8988T (cell line): ENCODE results near the gene MBOAT7.

ENCODE experiments used
- DNase-seq: peaks from one replicate; pipeline ENCODE4 v3.0.0; 2011

The MBOAT7 gene

DNA sequence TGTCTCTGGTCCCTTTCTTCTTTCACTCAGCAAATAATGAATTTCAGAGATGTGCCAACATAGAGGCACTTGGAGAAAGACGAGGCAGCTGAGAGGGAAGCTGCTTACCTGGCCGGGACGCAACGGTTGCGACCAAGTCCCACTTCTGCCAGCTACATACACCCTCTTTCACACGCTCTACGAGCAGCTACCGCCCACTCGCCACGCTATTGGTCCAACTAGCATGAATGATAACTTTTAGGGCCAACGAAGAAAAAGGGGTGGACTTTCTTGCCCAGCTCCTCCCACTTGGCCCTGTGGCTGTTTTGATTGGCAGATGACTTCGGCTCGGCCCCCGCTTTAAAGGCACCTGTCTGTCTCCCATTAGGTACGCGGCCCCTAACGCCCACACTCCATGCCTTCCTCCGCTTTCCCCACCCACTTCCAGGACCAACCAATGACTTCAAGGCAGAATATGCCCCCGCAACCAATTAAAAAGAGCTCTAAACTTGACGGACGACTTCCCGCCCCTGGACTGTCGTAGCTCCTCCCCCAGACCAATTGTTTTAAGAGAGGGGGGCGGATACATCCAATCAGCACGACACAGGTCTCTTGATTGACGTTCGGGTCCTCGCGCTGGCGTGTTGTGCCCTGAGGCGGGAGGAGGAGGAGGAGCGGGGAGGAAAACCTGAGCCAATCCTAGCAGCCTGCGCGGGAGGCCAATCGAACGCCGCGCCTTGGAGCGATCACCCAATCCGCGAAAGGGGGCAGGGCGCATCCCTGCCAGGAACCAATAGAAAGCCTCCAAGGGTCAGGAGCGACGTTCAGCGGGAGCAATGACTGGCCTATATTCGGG is 52.3 kb downstream of the MBOAT7 start:
- peak; percentile 89 for DNase-seq

DNA sequence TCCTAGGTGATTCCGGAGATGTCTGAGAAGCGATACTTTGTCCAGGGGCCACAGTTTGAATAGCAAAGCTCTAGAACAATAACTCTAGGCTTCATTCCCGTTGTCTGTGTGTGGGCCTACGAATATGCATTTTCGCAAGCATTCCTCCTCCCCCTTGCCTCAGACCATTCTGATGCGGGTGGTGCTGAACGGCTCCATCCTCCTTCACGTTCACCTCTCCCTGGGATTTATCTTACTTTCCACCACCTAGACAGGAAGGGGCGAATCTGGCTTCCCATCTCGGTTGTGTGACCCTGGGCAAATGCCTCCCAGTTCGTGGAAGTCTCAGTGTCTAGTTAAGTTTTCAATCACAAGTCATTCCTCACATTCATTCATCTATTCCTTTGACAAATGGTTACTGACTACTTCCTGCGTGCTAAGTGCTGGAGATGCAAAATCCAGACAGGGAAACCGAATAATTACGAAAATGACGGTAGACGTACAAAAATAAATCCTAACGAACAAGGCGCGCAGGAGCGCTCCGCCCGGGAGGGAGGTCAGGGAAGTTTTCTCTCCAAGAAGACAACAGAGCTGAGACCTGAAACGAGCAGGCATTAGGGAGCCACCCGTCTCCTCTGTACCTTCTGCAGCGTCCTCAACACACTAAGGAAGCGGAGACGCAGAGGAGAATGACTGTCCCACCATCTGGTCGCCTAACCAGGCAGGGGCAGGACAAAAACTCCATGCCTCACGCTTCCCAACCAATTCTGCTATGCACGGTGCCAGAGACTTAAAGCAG is 53.1 kb downstream of the MBOAT7 start:
- DNase-seq = no peak

DNA sequence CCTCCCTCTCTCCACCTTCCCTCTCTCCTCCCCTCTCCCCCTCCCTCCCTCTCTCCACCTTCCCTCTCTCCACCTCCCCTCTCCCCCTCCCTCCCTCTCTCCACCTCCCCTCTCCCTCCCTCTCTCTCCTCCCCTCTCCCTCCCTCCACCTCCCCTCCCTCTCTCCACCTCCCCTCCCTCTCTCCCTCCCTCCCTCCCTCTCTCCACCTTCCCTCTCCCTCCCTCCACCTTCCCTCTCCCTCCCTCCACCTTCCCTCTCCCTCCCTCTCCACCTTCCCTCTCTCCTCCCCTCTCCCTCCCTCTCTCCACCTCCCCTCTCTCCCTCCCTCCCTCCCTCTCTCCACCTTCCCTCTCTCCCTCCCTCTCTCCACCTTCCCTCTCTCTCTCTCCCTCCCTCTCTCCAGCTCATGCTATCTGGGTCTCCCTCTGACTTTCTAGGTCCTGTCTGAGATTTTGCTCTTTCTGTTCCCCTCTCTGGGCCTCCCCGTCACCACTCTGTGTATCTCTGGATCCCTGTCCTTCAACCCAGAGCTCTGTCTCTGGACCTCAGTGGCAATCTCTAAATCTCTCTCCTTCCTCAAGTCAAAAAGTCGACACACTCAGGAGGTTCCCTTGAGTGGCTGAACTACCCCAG is 55.3 kb downstream of the MBOAT7 start:
- no peak for DNase-seq

DNA sequence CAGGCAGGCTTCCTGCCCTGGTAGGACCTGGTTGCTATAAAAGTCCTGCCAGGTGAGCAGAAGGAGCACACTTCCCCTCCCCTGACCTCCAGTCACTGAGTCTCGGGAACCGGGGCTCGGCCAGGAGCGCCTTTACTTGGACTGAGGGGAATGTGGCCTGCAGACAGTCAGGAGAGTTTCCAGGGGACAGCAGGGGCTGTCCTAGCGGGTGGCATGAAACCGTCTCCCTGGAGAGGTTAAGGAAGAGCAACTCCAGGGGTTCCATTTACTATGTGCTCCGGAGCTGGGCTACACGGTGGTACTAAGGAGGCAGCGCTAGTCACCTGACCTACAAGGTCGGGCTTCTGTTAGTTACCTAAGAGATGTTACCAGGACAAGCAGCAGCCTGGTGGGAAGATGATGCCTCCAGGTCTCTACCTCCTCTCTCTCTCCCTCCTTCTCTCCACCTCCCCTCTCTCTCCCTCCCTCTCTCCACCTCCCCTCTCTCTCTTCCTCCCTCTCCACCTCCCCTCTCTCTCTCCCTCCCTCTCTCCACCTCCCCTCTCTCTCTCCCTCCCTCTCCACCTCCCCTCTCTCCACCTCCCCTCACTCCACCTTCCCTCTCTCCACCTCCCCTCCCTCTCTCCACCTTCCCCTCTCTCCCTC is 55.9 kb downstream of the MBOAT7 start:
- no peak for DNase-seq

DNA sequence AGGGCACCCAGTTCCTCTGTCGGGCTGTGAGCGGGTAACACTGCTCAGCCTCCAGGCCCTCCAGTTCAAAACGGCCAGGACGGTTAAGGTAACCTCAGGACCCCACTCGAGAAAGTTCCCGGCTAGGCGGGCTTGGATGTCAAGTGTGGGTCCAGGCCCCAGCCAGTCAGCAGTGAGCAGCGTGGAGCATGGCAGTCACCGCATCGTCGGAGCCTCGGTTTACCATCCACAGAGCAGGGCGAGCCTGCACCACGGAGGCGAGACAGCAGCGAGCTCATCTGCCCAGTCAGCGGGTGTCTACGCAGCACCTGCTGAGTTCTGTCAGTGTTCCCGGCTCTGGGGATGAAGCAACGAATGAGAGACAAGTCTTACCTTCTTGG is 59.8 kb downstream of the MBOAT7 start:
- DNase-seq = no peak

DNA sequence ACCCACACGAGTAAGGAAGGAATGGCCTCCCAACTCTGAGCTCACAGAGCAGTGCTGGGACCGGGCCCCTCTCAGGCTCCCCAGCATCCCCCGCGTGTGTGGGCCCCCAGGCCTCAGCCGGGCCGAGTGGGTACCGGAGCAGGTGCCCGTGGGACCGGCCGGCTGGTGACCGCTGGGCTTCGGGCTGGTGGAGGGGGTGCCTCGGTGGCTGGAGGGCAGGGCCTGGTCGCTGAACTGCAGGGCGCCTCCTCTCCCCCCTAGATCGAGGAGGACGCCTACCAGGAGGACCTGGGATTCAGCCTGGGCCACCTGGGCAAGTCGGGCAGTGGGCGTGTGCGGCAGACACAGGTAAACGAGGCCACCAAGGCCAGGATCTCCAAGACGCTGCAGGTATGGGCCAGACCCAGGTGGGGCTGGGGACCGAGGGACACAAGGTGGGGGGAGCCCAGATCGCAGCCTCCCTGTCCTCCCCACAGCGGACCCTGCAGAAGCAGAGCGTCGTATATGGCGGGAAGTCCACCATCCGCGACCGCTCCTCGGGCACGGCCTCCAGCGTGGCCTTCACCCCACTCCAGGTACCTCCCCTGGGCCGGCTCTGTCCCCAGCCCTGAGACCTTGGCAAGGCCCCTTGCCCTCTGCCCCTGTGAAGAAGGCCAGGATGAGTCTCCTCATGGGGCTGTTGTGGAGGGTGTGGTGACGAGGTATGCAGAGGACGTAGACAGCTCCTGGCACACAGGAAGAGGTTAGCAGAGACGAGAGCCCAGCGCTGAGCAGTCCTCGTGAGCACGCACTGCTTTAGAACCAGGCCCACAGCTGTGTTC is 60.4 kb downstream of the MBOAT7 start:
- DNase-seq = no peak

DNA sequence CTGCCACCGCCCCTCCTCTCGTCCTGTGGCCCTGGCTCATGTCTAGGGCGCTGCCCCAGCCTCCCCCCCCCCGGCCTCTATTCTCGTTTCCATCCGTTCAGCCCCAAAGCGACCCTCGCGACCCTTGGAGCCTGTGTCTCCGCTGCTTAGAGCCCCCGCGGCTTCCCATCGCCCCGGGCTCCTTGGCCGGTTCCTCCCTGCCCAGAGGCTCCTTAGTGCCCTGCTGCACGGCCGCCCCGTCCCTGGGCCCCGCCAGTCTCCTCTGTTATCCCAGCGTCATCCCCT is 61.0 kb downstream of the MBOAT7 start:
- DNase-seq = no peak

DNA sequence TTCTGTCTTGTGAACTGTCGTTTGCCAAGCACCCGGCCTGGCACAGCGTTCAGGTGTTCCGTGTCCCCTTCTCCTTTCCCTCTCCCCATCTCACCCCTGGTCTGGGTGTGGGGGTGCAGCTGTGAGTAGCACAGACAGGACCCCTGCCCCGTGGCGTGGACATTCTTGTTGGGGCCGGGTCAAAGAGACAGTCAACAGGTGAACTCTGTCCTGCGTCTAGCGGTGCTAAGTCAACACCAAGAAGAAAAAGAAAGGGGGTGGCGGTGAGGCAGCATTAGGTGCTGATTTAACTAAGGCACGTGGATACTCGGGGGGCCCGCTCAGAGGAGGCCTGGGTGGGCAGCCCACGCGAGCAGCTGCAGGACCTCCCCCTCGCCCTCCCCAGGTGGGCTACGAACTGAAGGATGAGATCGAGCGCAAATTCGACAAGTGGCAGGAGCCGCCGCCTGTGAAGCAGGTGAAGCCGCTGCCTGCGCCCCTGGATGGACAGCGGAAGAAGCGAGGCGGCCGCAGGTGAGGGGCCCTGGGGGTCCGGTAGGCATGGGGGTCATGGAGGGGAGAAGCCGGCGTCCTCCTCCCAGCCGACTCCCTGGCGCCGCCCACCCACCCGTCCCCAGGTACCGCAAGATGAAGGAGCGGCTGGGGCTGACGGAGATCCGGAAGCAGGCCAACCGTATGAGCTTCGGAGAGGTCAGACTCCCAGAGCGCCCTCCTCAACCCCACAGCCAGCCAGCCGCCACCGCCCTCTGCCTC is 61.5 kb downstream of the MBOAT7 start:
- DNase-seq = no peak

DNA sequence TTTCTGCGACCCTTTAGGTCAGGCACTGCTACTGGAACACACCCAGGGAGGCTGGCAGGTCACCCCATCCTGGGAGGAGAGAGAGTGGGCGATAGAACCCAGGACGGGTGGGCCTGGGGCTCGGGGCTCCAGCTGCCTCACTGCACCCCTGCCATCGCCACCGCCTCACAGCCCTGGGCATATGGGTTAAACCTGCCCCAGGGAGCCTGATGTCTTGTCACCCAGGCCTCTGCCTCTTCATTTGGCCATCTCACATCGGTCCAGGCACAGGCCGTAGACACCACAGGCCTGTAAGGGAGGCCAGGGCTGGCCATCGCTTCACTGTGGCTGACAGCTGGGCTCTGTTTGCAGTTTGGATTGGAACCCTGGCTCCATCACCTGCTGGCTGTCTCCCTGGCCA is 63.7 kb downstream of the MBOAT7 start:
- no peak for DNase-seq

DNA sequence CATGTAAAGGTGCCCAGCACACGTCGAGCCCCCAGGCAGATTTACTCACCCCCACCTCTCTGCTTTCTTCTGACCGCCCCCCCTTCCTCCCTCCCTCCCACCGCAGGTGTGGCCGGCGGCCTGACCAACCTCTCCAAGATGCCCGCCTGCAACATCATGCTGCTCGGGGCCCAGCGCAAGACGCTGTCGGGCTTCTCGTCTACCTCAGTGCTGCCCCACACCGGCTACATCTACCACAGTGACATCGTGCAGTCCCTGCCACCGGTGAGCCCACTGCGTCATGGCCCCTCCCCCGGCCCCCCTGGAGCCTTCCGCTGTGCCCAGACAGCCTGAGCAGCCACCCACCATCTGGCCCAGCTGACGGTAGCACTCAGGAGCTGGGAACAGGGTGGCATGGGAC is 65.0 kb downstream of the MBOAT7 start:
- DNase-seq = no peak

DNA sequence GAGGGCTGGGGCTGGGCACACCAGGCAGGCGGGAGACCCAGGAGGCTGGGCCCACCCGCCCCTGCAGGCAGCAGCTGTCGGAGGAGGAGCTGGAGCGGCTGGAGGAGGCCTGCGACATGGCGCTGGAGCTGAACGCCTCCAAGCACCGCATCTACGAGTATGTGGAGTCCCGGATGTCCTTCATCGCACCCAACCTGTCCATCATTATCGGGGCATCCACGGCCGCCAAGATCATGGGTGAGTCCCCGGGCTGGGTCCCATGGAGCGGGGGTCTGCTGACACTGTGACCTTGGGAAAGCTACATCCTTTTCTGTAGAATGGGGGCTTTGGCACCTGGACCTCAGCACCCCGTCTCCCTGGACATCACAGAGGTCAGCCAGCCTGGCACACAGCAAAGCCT is 65.7 kb downstream of the MBOAT7 start:
- DNase-seq = no peak
